Right lobe of liver (tissue), 6 donors: Measurements from ENCODE around the gene LMX1B. TPM values are rescaled to one million over a fixed set of nuclear protein-coding genes. Genes with fewer than 3 reads are reported as not detected.

Source experiments
- ATAC-seq, 4 donors: fragments of 200-7000 bp; cut with Tn5 transposase; one replicate each; pipeline ENCODE4 v1.9.1; 2020; ENCODE audit warnings: mild to moderate bottlenecking in 4 of 4, moderate library complexity in 4 of 4
- DNase-seq, 3 donors: peaks; one replicate each; pipeline ENCODE4 v3.0.0-alpha.2; 2020
- H3K27ac ChIP-seq, 3 donors: fragments of 200-600 bp; one replicate each; pipeline ENCODE4 v1.8.0; 2022
- H3K27me3 ChIP-seq, 2 donors: fragments of 200-600 bp; one replicate each; pipeline ENCODE4 v1.8.0; 2022
- H3K36me3 ChIP-seq, 4 donors: fragments of 200-600 bp; sonication (generic) in 1 of 4; one replicate each; pipeline versions ENCODE4 v1.5.1 to v1.8.0; 2017 to 2022; ENCODE audit warnings: control low read depth in 1 of 4
- H3K4me1 ChIP-seq, 4 donors: fragments of 200-600 bp; sonication (generic) in 1 of 4; one replicate each; pipeline versions ENCODE4 v1.5.1 to v1.8.0; 2017 to 2022; ENCODE audit warnings: control low read depth in 1 of 4
- H3K4me3 ChIP-seq, 3 donors: fragments of 200-600 bp; one replicate each; pipeline ENCODE4 v1.8.0; 2022
- H3K9me3 ChIP-seq, 4 donors: fragments of 200-600 bp; sonication (generic) in 1 of 4; one replicate each; pipeline versions ENCODE4 v1.5.1 to v1.8.0; 2017 to 2022; ENCODE audit warnings: control low read depth in 1 of 4
- POLR2A ChIP-seq: fragments of 450-650 bp; IDR thresholded peaks from one replicate; pipeline ENCODE4 v1.6.1; 2017; ENCODE audit warnings: antibody characterized with exemption, mild to moderate bottlenecking
- WGBS: methylation state at CpG from one replicate; pipeline ENCODE4 v1.1.6; 2018; ENCODE audit warnings: low coverage, low lambda C conversion rate; ENCODE audit not compliant: insufficient coverage; ENCODE audit errors: missing lambda C conversion rate; 5-methylcytosine and 5-hydroxymethylcytosine counted together
- intact Hi-C, 2 donors: fragments of 100-400 bp; cut with DNase I; formaldehyde crosslinking; loops; one replicate each; pipeline versions ENCODE4 v1.11.2 to v1.14.1; 2022
- total RNA-seq, 6 experiments: library from RNA; depleted of rRNA in 2 of 6; stranded (reverse); fragments of >200 nt in 2 of 6; fragmentation: NEBNext Ultra II Directional in 3 of 6; extraction: Animal tissue kit (Norgen Biotek cat#: 25700) in 3 of 6; gene quantifications; one replicate each; pipeline versions ENCODE4 v1.1.0 to v1.2.4, GENCODE V29; 2016 to 2023
- TF ChIP-seq, protein P1 (sequence below), 4 donors: fragments of 200-600 bp in 3 of 4; fragments of 450-650 bp in 1 of 4; IDR thresholded peaks; one replicate each; pipeline versions ENCODE4 v1.5.1 to v1.8.0; 2016 to 2022; ENCODE audit warnings: antibody characterized with exemption in 4 of 4, mild to moderate bottlenecking in 2 of 4
- donor health status: DM: no; HTN: yes; CAD: no.
- donor health status: DM: no; HTN: no; CAD: no.
- donor health status: DM: no; HTN: no; CAD: no.
- donor health status: DM: no; HTN: yes; CAD: no.
- donor health status: DM: no; HTN: yes; CAD: no.

The LMX1B gene
- total RNA-seq, 6 experiments from 2014 or later = not detected

DNA sequence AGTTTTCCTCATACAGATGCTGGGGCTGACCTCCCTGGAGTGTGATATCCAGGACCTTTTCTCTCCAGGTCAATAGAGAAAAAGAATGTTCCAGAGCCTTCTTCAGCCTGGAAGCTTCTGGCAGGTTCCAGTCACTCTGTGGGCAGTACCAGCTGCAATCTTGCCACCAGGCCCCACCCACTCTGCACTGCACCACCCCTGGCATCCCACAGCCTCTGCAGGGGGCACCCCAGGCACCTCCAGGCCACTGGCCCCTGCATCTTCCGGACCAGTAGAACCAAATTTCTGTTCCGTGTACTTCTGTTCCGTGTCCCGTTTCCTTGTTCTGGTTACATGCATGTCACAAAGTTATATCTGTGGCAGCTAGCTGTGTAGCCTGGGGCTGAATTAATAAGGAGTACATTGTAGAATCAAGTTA, 107.8 kb downstream of the LMX1B start:
- intact Hi-C loops = no loop called here
- peaks cover 0 to 4% of the 10 kb centered on the region in 2 donors for H3K27me3 ChIP-seq
- H3K36me3 ChIP-seq = no peaks in the 10 kb centered on the region
- H3K4me1 ChIP-seq = peaks cover 0 to 6% (median 0%) of the 10 kb centered on the region in 4 donors
- no peak for DNase-seq
- no peak for TF ChIP-seq POLR2A
- TF ChIP-seq, protein P1, sequence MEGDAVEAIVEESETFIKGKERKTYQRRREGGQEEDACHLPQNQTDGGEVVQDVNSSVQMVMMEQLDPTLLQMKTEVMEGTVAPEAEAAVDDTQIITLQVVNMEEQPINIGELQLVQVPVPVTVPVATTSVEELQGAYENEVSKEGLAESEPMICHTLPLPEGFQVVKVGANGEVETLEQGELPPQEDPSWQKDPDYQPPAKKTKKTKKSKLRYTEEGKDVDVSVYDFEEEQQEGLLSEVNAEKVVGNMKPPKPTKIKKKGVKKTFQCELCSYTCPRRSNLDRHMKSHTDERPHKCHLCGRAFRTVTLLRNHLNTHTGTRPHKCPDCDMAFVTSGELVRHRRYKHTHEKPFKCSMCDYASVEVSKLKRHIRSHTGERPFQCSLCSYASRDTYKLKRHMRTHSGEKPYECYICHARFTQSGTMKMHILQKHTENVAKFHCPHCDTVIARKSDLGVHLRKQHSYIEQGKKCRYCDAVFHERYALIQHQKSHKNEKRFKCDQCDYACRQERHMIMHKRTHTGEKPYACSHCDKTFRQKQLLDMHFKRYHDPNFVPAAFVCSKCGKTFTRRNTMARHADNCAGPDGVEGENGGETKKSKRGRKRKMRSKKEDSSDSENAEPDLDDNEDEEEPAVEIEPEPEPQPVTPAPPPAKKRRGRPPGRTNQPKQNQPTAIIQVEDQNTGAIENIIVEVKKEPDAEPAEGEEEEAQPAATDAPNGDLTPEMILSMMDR (IDR thresholded peaks at IDR 0.05) = no peak
- WGBS = 80% methylated on average over 1 of the region's 4 CpGs
- no peak for ATAC-seq
- no peak overlapping the region for H3K4me3 ChIP-seq
- no peaks in the 10 kb centered on the region for H3K9me3 ChIP-seq
- no peak overlapping the region for H3K27ac ChIP-seq

- TF ChIP-seq, protein P1 (IDR thresholded peaks at IDR 0.05) = no peak
- no peak for TF ChIP-seq POLR2A
- Histone ChIP-seq H3K4me3 (peak overlapping the region; percentile 41 to 56 (median 48)), H3K27me3 (peaks cover 0 to 4% of the 10 kb centered on the region in 2 donors), H3K36me3 (no peaks in the 10 kb centered on the region), H3K27ac (peak overlapping the region; percentile 36 to 63 (median 55)), H3K9me3 (no peaks in the 10 kb centered on the region), H3K4me1 (peaks cover 0 to 6% (median 0%) of the 10 kb centered on the region in 4 donors)
- DNase-seq (peak; percentile 63 to 83 (median 80)), ATAC-seq (peak; percentile 74 to 88 (median 84))
- intact Hi-C loops = no loop called here
- WGBS = 3% methylated on average over 4 of the region's 45 CpGs
Observed at GRCh38 chr9:126722252-126722921, 108.7 kb downstream of the LMX1B start.

- peak overlapping the region; percentile 41 to 56 (median 48) for H3K4me3 ChIP-seq
- 16% methylated on average over 14 of the region's 68 CpGs for WGBS
- intact Hi-C loops = no loop called here
- H3K36me3 ChIP-seq = no peaks in the 10 kb centered on the region
- DNase-seq (peak in 1 of 3 donors; percentile 50), ATAC-seq (peak; percentile 43 to 49 (median 46))
- TF ChIP-seq, protein P1 (IDR thresholded peaks at IDR 0.05) = no peak
- no peak for TF ChIP-seq POLR2A
- H3K27ac ChIP-seq = peak overlapping the region; percentile 36 to 63 (median 55)
- H3K9me3 ChIP-seq = no peaks in the 10 kb centered on the region
- peaks cover 0 to 4% of the 10 kb centered on the region in 2 donors for H3K27me3 ChIP-seq
- H3K4me1 ChIP-seq = peaks cover 0 to 6% (median 0%) of the 10 kb centered on the region in 4 donors
Observed at GRCh38 chr9:126722922-126723806, 109.4 kb downstream of the LMX1B start.

DNA sequence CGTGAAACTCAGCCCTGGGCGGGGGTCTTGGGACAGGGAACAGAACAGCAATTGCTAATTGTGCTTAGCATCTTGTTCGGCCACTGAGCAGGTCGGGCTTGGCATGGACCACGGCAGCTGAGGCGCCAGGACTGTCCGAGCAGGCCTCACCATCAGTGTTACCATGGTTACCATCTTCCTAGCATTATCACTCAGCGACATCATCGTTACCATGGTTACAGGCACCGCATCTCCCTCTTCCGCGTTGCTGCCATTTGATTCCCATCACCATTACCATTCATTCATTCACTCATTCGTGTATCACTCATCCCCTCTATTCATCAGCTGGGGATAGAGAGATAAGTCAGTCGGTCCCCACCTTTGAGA, 110.1 kb downstream of the LMX1B start:
- Histone ChIP-seq H3K4me1 (peaks cover 0 to 6% (median 0%) of the 10 kb centered on the region in 4 donors), H3K27ac (no peak overlapping the region), H3K4me3 (no peak overlapping the region), H3K9me3 (no peaks in the 10 kb centered on the region), H3K27me3 (peaks cover 0 to 4% of the 10 kb centered on the region in 2 donors), H3K36me3 (no peaks in the 10 kb centered on the region)
- DNase-seq (no peak), ATAC-seq (no peak)
- TF ChIP-seq, protein P1 (IDR thresholded peaks at IDR 0.05) = no peak
- no peak for TF ChIP-seq POLR2A
- WGBS = 33% methylated on average over 6 of the region's 14 CpGs
- intact Hi-C loops = no loop called here
